ENCODE data around the gene TMEM115.

Gene TMEM115

DNA sequence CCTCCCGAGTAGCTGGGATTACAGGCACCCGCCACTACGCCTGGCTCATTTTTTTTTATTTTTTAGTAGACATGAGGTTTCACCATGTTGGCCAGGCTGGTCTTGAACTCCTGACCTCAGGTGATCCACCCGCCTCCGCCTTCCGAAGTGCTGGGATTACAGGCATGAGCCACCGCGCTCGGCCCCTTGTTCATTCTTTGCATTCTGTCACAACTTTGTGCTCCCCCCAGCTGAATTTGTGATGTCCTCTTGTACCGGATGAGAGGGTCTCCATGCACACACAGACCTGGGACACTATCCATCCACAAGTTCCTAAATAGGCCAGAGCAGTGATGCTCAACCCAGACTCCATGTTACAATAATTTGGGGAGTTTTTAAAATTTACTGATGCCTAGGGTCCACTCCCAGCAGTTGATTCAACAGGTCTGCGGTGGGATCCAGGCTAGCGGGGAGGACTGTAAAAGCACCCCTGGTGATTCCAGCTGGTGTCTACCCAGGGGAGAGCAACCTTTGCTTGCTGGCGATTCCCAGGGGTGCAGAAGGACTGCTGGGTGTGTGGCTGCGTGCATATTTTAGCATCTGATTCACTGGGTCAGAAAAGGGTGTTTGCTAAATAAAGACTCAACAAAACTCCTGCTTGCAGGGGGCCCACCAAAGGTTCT lies 19.7 kb downstream of the TMEM115 start:
- Histone ChIP-seq H3K36me3 (ENCODE audit: control insufficient read depth, insufficient read depth, low read length) (no peaks in the 10 kb centered on the region), H3K4me2 (ENCODE audit: low read length) (peak overlapping the region; percentile 41), H3K4me3 (ENCODE audit: low read depth, low read length) (no peak overlapping the region), H3K4me1 (peaks cover 18% of the 10 kb centered on the region), H3K9me3 (ENCODE audit: control insufficient read depth, low read length) (no peaks in the 10 kb centered on the region), H3K27me3 (ENCODE audit: control insufficient read depth, insufficient read depth, low read length) (no peaks in the 10 kb centered on the region), H2AFZ (no peak overlapping the region), H3K79me2 (no peaks in the 10 kb centered on the region), H3K9ac (no peak overlapping the region), H3K27ac (peak overlapping the region; percentile 30)
- TF ChIP-seq, protein P1, sequence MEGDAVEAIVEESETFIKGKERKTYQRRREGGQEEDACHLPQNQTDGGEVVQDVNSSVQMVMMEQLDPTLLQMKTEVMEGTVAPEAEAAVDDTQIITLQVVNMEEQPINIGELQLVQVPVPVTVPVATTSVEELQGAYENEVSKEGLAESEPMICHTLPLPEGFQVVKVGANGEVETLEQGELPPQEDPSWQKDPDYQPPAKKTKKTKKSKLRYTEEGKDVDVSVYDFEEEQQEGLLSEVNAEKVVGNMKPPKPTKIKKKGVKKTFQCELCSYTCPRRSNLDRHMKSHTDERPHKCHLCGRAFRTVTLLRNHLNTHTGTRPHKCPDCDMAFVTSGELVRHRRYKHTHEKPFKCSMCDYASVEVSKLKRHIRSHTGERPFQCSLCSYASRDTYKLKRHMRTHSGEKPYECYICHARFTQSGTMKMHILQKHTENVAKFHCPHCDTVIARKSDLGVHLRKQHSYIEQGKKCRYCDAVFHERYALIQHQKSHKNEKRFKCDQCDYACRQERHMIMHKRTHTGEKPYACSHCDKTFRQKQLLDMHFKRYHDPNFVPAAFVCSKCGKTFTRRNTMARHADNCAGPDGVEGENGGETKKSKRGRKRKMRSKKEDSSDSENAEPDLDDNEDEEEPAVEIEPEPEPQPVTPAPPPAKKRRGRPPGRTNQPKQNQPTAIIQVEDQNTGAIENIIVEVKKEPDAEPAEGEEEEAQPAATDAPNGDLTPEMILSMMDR (IDR thresholded peaks at IDR 0.05) = no peak

DNA sequence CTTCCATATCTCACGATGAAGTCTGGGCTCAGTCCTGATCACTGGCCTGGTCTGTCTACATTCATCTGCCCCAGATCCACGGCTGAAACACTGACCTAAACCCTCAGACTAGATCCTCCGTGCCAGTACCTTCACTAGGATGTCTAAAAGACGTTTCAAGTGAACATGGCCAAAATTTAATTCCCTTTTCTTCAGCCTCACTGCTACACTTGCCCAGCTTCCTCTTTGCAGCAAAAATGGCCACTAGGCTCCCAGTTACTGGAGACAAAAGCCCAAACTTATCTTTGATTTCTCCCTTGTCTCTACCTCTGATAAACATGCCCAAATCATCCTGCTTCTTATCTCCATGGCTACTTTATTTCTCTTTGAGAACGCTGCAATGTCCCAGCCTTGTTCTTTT lies 20.4 kb downstream of the TMEM115 start:
- TF ChIP-seq, protein P1 (IDR thresholded peaks at IDR 0.05) = no peak
- Histone ChIP-seq H3K27ac (peak overlapping the region; percentile 30), H3K4me3 (ENCODE audit: low read depth, low read length) (no peak overlapping the region), H3K4me2 (ENCODE audit: low read length) (no peak overlapping the region), H3K36me3 (ENCODE audit: control insufficient read depth, insufficient read depth, low read length) (no peaks in the 10 kb centered on the region), H3K27me3 (ENCODE audit: control insufficient read depth, insufficient read depth, low read length) (no peaks in the 10 kb centered on the region), H3K4me1 (peaks cover 18% of the 10 kb centered on the region), H3K79me2 (no peaks in the 10 kb centered on the region), H3K9me3 (ENCODE audit: control insufficient read depth, low read length) (no peaks in the 10 kb centered on the region), H3K9ac (no peak overlapping the region), H2AFZ (no peak overlapping the region)

DNA sequence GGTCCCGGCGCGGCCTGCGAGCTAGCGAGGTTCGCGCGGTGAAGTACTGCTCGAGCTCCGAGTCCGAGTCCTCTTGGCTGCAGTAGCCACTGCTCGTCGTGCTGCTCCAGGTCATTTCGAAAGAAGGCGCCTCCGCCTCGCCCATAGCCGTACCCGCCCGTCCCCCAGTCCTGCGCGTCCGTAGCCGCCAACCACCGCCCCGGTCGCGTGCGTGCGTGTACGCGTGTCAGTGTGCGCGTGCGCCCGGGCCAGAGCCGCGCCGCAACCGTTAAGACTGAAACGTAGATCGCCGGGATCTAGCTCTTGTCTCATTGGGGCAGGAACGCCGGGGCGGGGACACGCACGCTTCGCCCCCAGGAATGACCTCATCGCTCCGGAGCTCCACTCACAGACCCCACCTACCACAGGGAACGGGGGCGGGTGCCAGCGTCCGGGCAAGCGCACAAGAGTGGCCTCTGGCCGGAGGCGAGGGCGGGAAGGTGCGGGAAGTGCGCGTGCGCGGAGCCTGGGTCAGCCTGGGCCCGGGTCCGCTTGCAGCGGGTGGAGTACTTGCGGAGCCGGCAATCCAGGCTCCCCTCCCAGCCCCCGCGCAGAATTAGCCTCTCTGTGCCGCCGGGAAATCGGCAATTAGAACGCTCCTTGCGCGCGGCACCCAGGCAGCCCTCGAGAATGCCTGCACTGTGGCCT lies 22.0 kb downstream of the TMEM115 start:
- Histone ChIP-seq H3K4me1 (peaks cover 9% of the 10 kb centered on the region), H3K79me2 (no peaks in the 10 kb centered on the region), H3K27me3 (ENCODE audit: control insufficient read depth, insufficient read depth, low read length) (no peaks in the 10 kb centered on the region), H3K9ac (peak overlapping the region; percentile 49), H3K4me3 (ENCODE audit: low read depth, low read length) (peak overlapping the region; percentile 76), H3K9me3 (ENCODE audit: control insufficient read depth, low read length) (no peaks in the 10 kb centered on the region), H3K4me2 (ENCODE audit: low read length) (peak overlapping the region; percentile 100), H2AFZ (peak overlapping the region; percentile 97), H3K36me3 (ENCODE audit: control insufficient read depth, insufficient read depth, low read length) (no peaks in the 10 kb centered on the region), H3K27ac (peak overlapping the region; percentile 57)
- TF ChIP-seq, protein P1 (IDR thresholded peaks at IDR 0.05) = no peak

DNA sequence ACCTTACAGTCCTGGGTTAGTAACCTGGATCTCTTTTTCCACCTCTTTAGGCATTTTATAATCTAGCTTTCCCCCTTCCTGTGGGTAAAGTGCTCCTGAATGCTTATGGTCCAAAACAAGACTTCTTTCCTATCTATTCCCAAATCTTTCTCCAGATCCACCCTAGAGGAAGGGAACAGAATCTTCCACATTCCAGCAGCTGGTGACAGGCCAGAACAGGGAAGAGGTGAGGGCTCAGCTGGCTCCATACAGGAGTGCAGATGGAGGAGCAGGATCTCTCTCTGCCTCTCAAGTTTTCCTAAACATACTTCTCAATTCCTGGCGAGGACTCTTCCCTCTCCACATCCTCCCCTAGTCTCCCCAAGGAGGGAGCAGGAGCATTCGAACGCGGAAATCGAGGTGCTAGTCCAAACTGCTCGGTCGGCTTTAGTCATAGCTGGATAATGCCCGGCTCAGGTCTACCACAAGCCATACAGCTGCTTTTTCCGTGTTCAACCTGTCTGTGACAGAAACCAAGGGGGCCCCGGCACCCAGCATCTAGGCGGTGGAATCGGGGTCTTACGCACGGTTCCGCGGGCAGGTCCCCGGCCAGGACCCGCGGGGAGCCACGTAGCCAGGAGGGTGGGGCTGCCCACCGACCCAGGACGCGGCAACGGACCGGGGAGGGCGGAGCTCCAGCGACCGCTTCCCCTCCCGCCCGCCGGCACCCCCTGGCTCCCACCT lies 22.7 kb downstream of the TMEM115 start:
- H2AFZ ChIP-seq = peak overlapping the region; percentile 97
- peak overlapping the region; percentile 100 for H3K4me2 ChIP-seq (ENCODE audit: low read length)
- no peak overlapping the region for H3K9ac ChIP-seq
- no peaks in the 10 kb centered on the region for H3K27me3 ChIP-seq (ENCODE audit: control insufficient read depth, insufficient read depth, low read length)
- no peaks in the 10 kb centered on the region for H3K36me3 ChIP-seq (ENCODE audit: control insufficient read depth, insufficient read depth, low read length)
- H3K4me3 ChIP-seq (ENCODE audit: low read depth, low read length) = peak overlapping the region; percentile 76
- H3K9me3 ChIP-seq (ENCODE audit: control insufficient read depth, low read length) = no peaks in the 10 kb centered on the region
- peak overlapping the region; percentile 57 for H3K27ac ChIP-seq
- H3K79me2 ChIP-seq = no peaks in the 10 kb centered on the region
- H3K4me1 ChIP-seq = peaks cover 9% of the 10 kb centered on the region
- TF ChIP-seq, protein P1 (IDR thresholded peaks at IDR 0.05) = no peak

All from parathyroid adenoma (tissue), 2 donors.